Measurements from ENCODE around the gene PCDHA8.

GRCh38 chr5:140835622-140836510, 5.1 kb upstream of the PCDHA8 start:
- TF ChIP-seq, protein P1, sequence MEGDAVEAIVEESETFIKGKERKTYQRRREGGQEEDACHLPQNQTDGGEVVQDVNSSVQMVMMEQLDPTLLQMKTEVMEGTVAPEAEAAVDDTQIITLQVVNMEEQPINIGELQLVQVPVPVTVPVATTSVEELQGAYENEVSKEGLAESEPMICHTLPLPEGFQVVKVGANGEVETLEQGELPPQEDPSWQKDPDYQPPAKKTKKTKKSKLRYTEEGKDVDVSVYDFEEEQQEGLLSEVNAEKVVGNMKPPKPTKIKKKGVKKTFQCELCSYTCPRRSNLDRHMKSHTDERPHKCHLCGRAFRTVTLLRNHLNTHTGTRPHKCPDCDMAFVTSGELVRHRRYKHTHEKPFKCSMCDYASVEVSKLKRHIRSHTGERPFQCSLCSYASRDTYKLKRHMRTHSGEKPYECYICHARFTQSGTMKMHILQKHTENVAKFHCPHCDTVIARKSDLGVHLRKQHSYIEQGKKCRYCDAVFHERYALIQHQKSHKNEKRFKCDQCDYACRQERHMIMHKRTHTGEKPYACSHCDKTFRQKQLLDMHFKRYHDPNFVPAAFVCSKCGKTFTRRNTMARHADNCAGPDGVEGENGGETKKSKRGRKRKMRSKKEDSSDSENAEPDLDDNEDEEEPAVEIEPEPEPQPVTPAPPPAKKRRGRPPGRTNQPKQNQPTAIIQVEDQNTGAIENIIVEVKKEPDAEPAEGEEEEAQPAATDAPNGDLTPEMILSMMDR (IDR thresholded peaks at IDR 0.05) = no peak
- no peak for TF ChIP-seq EP300 (IDR thresholded peaks at IDR 0.05)

Measured in ovary (tissue), 3 donors.